IPS-NIHi7 (cell line): Measurements from ENCODE around the gene SOWAHA.

Experiments
- DNase-seq: peaks from one replicate; pipeline ENCODE4 v3.0.0; 2012; ENCODE audit warnings: mixed read lengths; ENCODE audit errors: extremely low spot score

Gene SOWAHA

DNA sequence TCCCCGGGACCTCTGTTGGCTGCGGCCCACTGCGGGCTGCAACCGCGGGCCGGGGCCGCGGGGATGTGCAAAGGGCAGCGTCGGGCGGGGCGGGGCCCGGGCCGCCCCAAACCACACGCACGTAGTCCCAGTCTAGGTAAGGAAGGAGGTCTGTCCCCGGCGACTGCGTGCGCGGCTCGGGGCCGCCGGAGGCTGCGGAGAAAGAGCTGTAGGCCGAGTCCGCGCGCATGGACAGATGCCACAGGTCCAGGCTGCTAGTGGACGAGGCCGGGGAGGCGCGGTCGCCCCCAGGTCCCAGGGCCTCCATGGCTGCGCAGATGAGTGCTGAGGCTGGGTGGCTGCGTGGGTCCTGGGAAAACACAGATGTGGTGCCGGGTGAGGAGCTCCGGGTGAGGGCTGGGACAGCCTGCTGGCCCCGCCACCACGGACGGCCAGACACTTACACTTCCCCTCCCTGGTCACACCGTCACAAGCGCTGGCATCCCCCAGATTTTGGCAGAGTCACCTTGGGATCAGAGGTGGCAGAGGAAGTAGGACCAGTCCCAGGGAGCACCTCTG lies 12.8 kb downstream of the SOWAHA start:
- peak; percentile 37 for DNase-seq

GRCh38 chr5:132826424-132827082 lies 13.5 kb downstream of the SOWAHA start:
- no peak for DNase-seq

DNA sequence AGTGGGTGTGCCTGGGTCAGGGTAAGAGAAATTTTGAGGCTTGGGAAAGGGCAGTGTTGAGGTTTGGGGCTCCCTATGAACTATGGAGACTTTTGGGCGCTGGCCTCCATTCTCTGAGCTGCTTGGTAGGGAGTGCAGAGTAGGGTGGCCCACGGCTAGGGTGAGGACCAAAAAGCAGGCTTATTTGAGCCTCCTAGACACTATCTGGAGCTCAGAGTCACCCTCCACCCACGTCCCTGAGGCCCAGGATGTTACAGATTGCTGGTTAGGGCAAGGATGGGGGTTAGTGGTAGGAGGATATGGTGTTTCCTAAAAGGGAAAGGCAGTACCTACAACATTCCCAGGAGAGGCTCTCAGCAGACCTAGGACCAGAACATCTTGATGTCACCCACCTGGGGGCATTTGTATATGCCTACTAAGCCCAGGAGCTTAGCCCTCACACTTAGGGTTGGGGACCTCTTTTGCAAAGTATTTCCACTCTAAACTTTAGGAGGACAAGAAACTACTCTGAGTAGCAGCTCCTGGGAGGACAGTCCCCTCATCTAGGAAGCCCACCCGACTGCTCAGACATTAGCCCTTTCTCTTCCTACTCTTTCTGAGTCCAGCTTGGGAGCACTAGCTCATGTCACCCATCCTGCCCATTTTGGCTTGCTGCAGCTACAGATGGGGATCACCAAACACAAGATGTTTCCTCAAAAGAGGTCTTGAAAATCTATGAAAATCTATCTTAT lies 15.0 kb downstream of the SOWAHA start:
- DNase-seq: no peak

- DNase-seq: no peak
These were observed 15.9 kb downstream of the SOWAHA start for GRCh38 chr5:132828846-132829494.

DNA sequence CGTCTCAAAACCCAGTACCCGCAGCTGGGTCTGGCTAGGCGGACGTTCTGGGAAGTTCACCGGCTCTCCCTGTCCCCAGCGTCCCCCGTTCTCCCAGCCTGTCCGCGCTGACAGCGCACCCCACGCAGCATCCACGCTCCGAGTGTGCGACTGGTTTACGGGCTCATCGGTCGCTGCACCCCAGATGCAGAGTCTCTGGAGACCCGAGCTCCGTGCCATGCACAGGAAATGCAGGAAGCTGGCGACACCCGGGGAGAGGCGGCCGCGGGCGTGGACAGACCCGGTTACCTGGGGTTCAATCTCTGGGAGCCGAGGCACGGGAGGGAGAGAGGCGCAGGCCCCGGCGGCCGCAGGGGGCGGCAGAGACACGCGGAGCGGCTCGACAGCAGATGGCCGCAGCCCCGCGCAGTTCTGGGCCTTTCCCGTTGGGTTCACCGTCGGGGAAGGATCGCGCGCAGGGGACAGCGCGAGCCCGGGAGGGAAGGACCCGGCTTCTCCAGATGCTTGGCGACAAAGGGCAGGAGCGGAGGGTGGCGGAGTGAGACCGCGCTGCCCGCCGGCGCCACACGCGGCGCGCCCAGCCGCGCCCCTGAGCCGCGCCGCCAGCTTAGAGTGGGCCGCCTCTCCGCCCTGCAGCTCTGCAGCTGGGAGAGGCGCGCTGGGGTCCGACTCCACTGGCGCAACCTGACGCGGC lies 16.8 kb downstream of the SOWAHA start:
- DNase-seq: peak; percentile 79

DNA sequence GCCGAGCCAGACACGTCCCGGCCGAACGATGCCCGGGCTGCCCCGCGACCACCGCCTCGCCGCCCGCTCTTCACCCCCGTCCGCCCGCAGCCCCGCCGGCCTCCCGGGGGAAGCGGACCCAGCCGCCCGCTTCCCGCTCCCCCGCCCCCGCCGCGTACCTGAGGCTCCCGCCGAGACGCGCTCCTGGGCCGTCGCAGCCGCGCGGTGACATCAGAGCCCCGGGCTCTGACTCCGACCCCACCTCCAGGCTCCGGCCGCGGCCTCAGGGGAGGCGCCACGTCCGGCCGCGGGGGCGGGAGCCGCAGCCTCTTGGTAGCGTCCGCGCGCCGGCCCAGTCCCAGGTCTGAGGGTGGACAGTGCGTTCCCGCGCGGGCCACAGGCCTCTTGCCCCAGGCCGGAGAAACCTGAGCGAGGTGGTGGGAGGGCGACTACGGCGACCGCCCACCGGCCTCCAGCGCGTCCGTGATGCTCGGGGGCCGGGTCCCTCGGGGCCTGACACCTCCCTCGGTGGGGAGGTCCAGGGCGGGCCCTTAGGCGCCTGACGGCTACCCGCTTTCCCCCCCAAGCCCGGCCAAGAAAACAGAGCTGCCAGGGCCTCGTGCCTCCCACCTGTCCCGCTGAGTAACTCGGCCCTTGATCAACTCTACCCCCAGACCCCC lies 17.5 kb downstream of the SOWAHA start, which contains the start of gene SHROOM1:
TSS of gene SHROOM1 (minus strand) at position 212 of the 659 bp plus-strand sequence. CDS start 4,507 bp downstream, outside the sequence.
- DNase-seq: peak; percentile 81

- no peak for DNase-seq
These were observed 18.2 kb downstream of the SOWAHA start for GRCh38 chr5:132831095-132831860.

GRCh38 chr5:132832612-132833011 lies 19.5 kb downstream of the SOWAHA start:
- no peak for DNase-seq

GRCh38 chr5:132834057-132834456 lies 21.0 kb downstream of the SOWAHA start:
- no peak for DNase-seq

DNA sequence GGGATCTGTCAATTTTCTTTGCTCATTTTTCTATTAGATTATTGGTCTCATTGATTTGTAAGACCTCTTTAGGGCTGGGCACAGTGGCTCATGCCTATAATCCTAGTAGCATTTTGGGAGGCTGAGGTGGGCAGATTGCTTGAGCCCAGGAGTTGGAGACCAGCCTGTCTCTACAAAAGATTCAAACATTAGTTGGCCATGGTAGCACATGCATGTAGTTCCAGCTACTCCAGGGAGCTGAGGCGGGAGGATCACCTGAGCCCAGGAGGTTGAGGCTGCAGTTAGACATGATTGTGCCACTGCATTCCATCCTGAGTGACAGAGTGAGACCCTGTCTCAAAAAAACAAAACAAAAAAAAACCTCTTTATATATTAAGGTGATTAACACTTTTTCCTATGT lies 23.8 kb downstream of the SOWAHA start:
- no peak for DNase-seq

- DNase-seq: no peak
These were observed 24.8 kb downstream of the SOWAHA start for GRCh38 chr5:132837868-132838267.

GRCh38 chr5:132838516-132839282 lies 25.6 kb downstream of the SOWAHA start:
- no peak for DNase-seq

DNA sequence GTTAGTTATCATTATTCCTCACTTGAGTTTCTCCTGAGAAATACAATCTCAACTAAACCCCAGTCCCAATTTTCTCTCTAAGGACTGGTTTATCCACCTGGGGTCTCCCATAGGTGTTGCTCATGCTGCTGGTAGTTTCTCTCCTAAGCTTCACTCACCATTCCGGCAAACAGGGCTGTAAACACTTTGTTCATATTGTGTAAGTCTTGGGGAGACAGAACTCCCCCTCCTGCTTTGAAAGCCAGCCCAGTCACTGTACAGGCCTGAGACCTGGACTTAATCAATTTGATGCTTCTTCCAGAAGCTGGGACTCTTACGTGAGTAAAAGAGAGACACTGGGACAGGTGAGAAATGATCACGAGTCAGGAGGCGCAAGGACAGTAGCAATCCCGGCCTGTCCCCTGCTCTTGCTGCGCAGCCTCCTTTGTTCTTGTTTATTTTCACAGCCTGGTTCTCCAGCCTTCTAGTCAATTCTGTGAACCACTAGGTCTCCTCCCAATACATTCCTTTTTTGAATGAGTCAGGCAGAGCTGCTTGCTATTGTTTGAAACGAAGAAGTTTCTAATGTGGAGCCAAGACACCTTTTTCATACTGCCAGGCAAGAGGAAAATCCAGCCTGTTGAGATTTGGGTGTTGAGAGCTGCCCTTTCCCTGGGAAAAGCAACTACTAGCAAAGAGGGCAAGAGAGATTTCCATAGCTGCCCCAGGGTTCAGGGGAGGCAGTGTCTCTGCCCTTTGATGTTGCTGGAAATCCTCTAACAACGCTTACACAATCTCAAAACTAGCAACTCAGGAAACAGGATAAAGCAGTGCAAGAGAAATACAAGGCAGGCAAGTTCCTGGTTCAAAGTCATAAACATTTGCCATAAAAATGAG lies 26.6 kb downstream of the SOWAHA start:
- no peak for DNase-seq

GRCh38 chr5:132840313-132840712 lies 27.2 kb downstream of the SOWAHA start:
- no peak for DNase-seq

- DNase-seq: no peak
These were observed 27.8 kb downstream of the SOWAHA start for GRCh38 chr5:132840896-132841295.

DNA sequence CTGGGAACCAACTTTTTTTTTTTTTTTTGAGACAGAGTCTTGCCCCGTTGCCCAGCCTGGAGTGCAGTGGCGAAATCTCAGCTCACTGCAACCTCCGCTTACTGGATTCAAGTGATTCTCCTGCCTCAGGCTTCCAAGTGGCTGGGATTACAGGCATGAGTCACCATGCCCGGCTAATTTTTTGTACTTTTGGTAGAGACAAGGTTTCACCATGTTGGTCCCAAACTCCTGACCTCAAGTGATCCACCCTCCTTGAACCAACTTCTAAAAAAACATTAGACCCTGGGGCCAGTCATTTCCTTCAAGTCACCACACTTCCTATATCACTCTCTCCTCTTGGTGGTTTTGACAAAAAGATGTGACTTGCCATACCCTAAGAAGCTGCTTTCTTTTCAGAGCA lies 28.2 kb downstream of the SOWAHA start:
- DNase-seq: no peak

DNA sequence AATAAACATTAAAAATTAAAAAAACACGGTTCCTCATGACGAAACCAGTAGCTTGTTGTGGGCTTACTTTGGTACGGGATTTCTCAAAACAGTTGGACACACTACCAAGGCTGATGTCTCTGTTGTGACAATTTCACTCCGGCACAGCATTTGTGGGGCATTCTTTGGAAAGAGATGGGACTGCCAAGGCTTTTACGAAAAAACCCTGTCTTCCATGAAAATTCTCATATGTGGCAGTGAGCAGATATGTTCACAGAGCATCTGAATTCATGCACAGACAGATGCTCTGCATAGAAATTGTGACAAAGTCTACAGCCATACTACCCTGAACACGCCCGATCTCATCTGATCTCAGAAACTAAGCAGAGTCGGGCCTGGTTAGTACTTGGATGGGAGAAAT lies 35.2 kb downstream of the SOWAHA start:
- no peak for DNase-seq

GRCh38 chr5:132849347-132849746 lies 36.2 kb downstream of the SOWAHA start:
- DNase-seq: no peak

GRCh38 chr5:132850066-132850465 lies 37.0 kb downstream of the SOWAHA start:
- no peak for DNase-seq
